HFF-Myc (cell line): ENCODE measurements around the gene ZSCAN25.

Experiments used
- DNase-seq: peaks from one replicate; pipeline ENCODE4 v3.0.0-alpha.2; 2011; ENCODE audit warnings: low read depth; ENCODE audit errors: extremely low read depth
- H3K4me3 ChIP-seq: replicated peaks from 2 replicates; pipeline ENCODE4 v1.5.1; 2011; ENCODE audit warnings: low read depth, mild to moderate bottlenecking, control low read depth, low read length
- CTCF ChIP-seq: IDR thresholded peaks from 2 replicates; pipeline ENCODE4 v1.5.1; 2012; ENCODE audit warnings: mild to moderate bottlenecking, low read depth, low read length, control low read depth; ENCODE audit errors: missing control alignments

Gene ZSCAN25

DNA sequence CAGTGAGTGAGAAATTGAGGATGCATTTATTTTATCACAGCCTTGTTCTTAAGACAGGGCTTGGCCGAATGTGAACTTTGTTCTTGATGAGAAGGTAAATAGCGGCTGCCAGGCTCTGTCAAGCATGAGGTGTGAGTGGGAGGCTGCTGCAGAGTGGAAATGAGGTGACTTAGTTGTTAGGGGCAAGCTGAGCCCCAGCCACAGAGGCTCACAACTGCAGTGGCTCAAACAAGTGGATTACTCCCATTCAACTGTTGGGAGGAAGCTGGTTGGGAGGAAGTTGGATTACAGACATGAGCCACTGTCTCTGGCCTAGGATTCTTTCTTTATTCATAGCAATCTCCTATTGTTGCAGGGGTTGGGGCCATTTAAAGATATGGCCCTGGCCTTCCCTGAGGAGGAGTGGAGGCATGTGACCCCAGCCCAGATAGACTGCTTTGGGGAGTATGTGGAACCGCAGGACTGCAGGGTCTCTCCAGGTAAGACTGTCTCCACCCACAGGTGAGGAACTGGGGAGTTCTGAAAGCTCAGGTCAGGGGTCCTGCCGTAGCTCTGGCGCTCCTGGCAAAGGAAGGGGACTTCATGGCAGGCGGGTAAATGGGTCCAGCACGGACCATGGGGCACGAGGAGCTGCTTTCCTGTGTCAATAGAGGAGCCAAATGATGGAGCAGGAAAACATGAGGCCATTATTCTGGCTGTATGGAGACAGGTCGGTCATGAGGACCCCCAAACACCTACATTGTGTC, 7.1 kb downstream of the ZSCAN25 start:
- no peak for TF ChIP-seq CTCF
- H3K4me3 ChIP-seq: no peak overlapping the region
- no peak for DNase-seq

DNA sequence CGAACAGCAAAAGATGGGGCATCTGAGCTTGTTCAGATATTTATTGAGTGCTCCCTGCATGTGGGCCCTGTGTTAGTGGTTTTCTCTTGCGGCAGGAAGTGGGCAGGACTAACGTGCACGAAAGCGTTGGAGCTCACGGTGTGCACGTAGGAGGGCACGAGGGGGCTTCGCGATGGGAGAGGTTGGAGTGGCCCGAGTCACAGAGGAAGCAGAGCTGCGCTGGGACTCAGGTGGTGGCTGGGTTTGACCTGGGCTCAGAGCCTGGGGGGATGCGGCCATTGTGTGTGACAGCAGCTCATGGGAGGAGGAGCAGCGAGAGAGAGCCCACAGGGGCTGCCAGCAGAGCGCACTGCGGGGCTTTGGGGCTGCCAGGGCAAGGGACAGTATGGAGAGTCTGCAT, 7.7 kb downstream of the ZSCAN25 start:
- DNase-seq: no peak
- H3K4me3 ChIP-seq: no peak overlapping the region
- no peak for TF ChIP-seq CTCF

DNA sequence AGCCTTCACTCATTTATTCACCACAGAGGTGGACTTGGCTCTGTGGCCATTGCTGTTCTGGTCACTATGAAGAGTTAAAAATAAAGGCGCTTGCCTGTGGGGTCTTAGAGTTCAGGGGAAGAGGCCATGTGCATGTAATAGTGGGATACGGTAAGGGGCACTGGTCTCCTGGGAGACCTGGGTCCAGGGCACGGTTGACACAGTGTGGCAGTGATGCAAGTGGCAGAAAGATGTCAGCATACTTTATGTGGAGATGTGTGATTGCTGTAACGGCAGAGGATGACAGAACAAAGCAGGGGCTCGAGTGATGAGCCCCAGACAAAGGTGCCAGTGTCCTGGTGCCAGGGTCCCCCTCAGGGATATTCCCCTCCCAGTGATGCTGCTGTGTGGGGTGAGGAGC, 8.6 kb downstream of the ZSCAN25 start:
- no peak overlapping the region for H3K4me3 ChIP-seq
- DNase-seq: no peak
- TF ChIP-seq CTCF: no peak

- no peak overlapping the region for H3K4me3 ChIP-seq
- no peak for TF ChIP-seq CTCF
- DNase-seq: no peak
Observed at GRCh38 chr7:99625961-99626360, 9.2 kb downstream of the ZSCAN25 start.

GRCh38 chr7:99626661-99627060, 9.9 kb downstream of the ZSCAN25 start:
- no peak for DNase-seq
- TF ChIP-seq CTCF: no peak
- no peak overlapping the region for H3K4me3 ChIP-seq

DNA sequence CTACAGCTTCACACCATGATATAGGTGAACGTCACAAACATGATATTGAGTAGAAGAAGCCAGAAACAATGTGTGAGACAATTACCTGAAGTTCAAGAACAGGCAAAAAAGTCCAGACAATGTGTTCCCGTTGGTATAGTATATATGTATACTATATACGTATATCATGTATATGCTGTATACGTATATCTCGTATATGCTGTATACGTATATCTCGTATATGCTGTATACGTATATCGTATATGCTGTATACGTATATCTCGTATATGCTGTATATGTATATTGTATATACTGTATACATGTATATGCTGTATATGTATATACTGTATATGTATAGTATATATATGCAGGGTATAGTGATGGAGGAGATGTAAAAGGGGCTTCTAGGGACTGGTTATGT, 10.8 kb downstream of the ZSCAN25 start:
- DNase-seq: no peak
- H3K4me3 ChIP-seq: no peak overlapping the region
- TF ChIP-seq CTCF: no peak
